Fibroblast of lung (primary cell): ENCODE data around the gene ZNF189. TPM values are rescaled to one million over a fixed set of nuclear protein-coding genes. Genes with fewer than 3 reads are reported as not detected.

Source experiments
- DNase-seq, 2 donors: peaks; one replicate each; pipeline versions ENCODE4 v3.0.0 to v3.0.0-alpha.2; 2010; ENCODE audit warnings: low read depth in 2 of 2
- H2AFZ ChIP-seq: 2 replicates; pipeline ENCODE4 v1.5.1; 2012; ENCODE audit warnings: low read length, control low read depth, inconsistent platforms
- H3K27ac ChIP-seq: 2 replicates; pipeline ENCODE4 v1.5.1; 2011; ENCODE audit warnings: low read length, control low read depth; ENCODE audit not compliant: insufficient read depth
- H3K27me3 ChIP-seq: 2 replicates; pipeline ENCODE4 v1.5.1; 2011; ENCODE audit warnings: mild to moderate bottlenecking, low read length; ENCODE audit not compliant: control insufficient read depth, insufficient read depth
- H3K36me3 ChIP-seq: 2 replicates; pipeline ENCODE4 v1.5.1; 2011; ENCODE audit warnings: low read length; ENCODE audit not compliant: control insufficient read depth, insufficient read depth
- H3K4me1 ChIP-seq: 2 replicates; pipeline ENCODE4 v1.5.1; 2011; ENCODE audit warnings: low read length; ENCODE audit not compliant: control insufficient read depth, insufficient read depth; ENCODE audit errors: extremely low read depth
- H3K4me2 ChIP-seq: 2 replicates; pipeline ENCODE4 v1.5.1; 2011; ENCODE audit warnings: low read length, control low read depth; ENCODE audit not compliant: insufficient read depth; ENCODE audit errors: extremely low read depth
- H3K4me3 ChIP-seq, 4 experiments: fragments of 200-600 bp in 1 of 4; sonication (generic) in 1 of 4; replicated peaks in 1 of 4; 2 replicates each; pipeline ENCODE4 v1.5.1; 2011 to 2016; ENCODE audit warnings: low read length in 4 of 4, low read depth in 3 of 4, mild to moderate bottlenecking in 3 of 4, control low read depth in 2 of 4, inconsistent platforms in 1 of 4, mixed read lengths in 1 of 4; ENCODE audit not compliant: insufficient read depth in 1 of 4; ENCODE audit errors: control extremely low read depth in 1 of 4
- H3K79me2 ChIP-seq: 2 replicates; pipeline ENCODE4 v1.5.1; 2012; ENCODE audit warnings: mild to moderate bottlenecking, low read length, inconsistent platforms; ENCODE audit not compliant: control insufficient read depth, insufficient read depth
- H3K9ac ChIP-seq: 2 replicates; pipeline ENCODE4 v1.5.1; 2011; ENCODE audit warnings: mild to moderate bottlenecking, low read length, control low read depth; ENCODE audit not compliant: insufficient read depth
- H3K9me3 ChIP-seq: 2 replicates; pipeline ENCODE4 v1.5.1; 2012; ENCODE audit warnings: low read depth, low read length; ENCODE audit not compliant: control insufficient read depth, insufficient read depth
- H4K20me1 ChIP-seq: 2 replicates; pipeline ENCODE4 v1.5.1; 2011; ENCODE audit warnings: low read length; ENCODE audit not compliant: control insufficient read depth, insufficient read depth; ENCODE audit errors: extremely low read depth
- EZH2 ChIP-seq: IDR thresholded peaks from 2 replicates; pipeline ENCODE4 v1.5.1; 2012; ENCODE audit warnings: low read length, control low read depth, mild to moderate bottlenecking; ENCODE audit errors: missing control alignments
- polyA plus RNA-seq, 2 donors: library from polyadenylated mRNA; depleted of rRNA in 1 of 2; stranded (reverse) in 1 of 2; unstranded in 1 of 2; fragments of >200 nt; gene quantifications; 2 replicates each; pipeline ENCODE4 v1.2.1, GENCODE V29; 2011 to 2012; ENCODE audit warnings: missing spikeins in 1 of 2
- total RNA-seq: library from RNA; depleted of rRNA; stranded (reverse); fragments of >200 nt; gene quantifications from 2 replicates; pipeline ENCODE4 v1.2.1, GENCODE V29; 2014
- TF ChIP-seq, protein P1 (sequence below), 2 donors: IDR thresholded peaks in 1 of 2; conservative IDR thresholded peaks in 1 of 2; 1 replicate in 1 of 2; 2 replicates in 1 of 2; pipeline ENCODE4 v1.5.1; 2011 to 2012; ENCODE audit warnings: low read length in 2 of 2, control low read depth in 1 of 2, inconsistent platforms in 1 of 2, low read depth in 1 of 2, mild to moderate bottlenecking in 1 of 2

ZNF189 gene
- total and polyA plus RNA-seq, 2 donors (not counting 1 experiment from before 2014, with no cell fraction given): 8.7 to 21.8 TPM

DNA sequence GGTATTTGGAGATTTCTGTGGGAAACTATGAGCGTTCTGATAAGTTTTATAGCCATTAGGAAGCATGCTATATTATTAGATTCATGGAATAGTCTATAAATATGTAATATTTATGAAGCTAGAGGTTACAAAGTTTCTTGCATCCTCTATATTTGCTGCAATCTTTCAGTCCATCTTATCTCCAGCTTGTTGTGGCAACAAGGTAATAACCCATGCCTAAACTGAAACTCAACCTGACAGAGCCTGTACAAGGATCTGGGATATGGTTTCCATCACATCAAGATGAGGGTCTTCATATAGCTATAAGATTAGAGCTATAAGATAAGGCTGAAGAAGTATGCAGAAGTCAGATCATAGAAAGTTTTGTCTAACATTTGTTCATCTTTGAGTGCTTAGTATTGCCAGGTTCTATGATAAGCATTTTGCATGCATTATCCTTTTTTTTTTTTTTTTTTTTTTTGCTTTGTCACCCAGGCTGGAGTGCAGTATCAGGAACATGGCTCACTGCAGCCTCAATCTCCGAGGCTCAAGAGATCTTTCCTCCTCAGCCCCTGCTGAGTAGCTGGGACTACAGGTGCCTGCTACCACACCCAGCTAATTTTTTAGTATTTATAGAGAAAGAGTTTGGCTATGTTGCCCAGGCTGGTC lies 28.6 kb upstream of the ZNF189 start:
- Histone ChIP-seq H3K79me2 (no peaks in the 10 kb centered on the region), H2AFZ (no peak overlapping the region), H3K36me3 (no peaks in the 10 kb centered on the region), H3K4me1 (no peaks in the 10 kb centered on the region), H3K27ac (no peak overlapping the region), H3K9me3 (no peaks in the 10 kb centered on the region), H3K9ac (no peak overlapping the region), H3K4me2 (no peak overlapping the region), H3K27me3 (no peaks in the 10 kb centered on the region), H4K20me1 (no peaks in the 10 kb centered on the region), H3K4me3 (no peak overlapping the region)
- TF ChIP-seq EZH2: no peak
- no peak for DNase-seq

DNA sequence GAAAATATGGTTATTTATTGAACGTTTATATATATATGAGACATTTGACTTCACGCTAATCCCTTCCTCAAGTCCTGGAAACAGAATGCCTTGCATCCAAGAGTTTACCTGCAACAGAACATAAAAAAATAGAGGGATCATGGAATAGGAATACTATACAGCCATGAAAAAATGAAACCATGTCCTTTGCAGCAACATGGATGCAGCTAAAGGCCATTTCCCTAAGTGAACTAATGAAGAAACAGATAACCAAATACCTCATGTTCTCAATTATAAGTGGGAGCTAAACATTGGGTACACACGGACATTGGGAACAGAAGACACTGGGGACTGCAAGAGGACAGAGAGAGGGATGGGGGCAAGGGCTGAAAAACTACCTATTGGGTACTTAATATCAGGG lies 26.8 kb upstream of the ZNF189 start:
- no peaks in the 10 kb centered on the region for H3K36me3 ChIP-seq
- no peak overlapping the region for H2AFZ ChIP-seq
- no peak overlapping the region for H3K4me3 ChIP-seq
- no peak for TF ChIP-seq EZH2
- TF ChIP-seq, protein P1, sequence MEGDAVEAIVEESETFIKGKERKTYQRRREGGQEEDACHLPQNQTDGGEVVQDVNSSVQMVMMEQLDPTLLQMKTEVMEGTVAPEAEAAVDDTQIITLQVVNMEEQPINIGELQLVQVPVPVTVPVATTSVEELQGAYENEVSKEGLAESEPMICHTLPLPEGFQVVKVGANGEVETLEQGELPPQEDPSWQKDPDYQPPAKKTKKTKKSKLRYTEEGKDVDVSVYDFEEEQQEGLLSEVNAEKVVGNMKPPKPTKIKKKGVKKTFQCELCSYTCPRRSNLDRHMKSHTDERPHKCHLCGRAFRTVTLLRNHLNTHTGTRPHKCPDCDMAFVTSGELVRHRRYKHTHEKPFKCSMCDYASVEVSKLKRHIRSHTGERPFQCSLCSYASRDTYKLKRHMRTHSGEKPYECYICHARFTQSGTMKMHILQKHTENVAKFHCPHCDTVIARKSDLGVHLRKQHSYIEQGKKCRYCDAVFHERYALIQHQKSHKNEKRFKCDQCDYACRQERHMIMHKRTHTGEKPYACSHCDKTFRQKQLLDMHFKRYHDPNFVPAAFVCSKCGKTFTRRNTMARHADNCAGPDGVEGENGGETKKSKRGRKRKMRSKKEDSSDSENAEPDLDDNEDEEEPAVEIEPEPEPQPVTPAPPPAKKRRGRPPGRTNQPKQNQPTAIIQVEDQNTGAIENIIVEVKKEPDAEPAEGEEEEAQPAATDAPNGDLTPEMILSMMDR (conservative IDR thresholded peaks at IDR 0.05 in 1 of 2, IDR thresholded peaks at IDR 0.05 in 1 of 2; ENCODE audit: low read depth in 1 of 2, low read length in 2 of 2): no peak
- no peak overlapping the region for H3K9ac ChIP-seq
- H3K4me1 ChIP-seq: no peaks in the 10 kb centered on the region
- no peaks in the 10 kb centered on the region for H3K27me3 ChIP-seq
- H3K4me2 ChIP-seq: no peak overlapping the region
- H3K9me3 ChIP-seq: no peaks in the 10 kb centered on the region
- H3K27ac ChIP-seq: no peak overlapping the region
- DNase-seq: no peak
- no peaks in the 10 kb centered on the region for H3K79me2 ChIP-seq
- H4K20me1 ChIP-seq: no peaks in the 10 kb centered on the region

DNA sequence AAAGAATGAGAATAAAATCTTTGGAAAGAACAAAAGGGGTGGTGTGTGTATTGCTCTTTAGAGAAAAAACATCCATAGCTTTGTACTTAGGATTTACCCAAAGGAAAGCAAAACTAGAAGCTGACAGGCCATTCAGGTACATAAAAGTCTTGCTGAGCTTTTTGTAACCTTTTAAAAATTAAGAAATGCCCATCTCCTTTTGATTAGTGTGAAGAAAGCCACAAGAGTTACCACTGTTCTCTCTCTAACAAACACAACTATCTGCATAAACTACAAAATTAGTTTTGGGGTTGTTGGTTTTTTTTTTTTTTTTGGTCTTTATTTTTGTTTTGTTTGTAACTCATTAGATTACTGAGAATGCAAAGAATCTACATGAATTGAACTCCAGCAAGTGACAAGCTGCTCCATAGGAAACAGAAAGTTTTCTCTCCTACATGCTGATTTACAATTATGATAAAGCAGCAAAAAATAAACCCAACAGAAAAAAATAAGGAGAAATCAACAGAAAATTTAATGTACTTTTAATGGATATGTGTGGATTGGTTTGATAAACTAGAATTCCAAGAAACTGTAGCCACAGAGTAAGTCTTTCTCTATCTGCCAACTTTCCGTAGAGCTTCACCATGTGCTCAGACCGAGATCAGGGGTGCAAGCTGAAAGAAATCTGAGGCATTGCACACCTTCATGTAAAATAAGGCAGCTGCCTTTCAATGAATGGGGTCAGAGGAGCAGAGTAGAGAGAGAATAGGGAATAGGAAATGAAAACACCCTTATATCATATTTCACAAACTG lies 26.1 kb upstream of the ZNF189 start:
- TF ChIP-seq, protein P1 (conservative IDR thresholded peaks at IDR 0.05 in 1 of 2, IDR thresholded peaks at IDR 0.05 in 1 of 2; ENCODE audit: low read depth in 1 of 2, low read length in 2 of 2): no peak
- TF ChIP-seq EZH2: no peak
- Histone ChIP-seq H3K9me3 (no peaks in the 10 kb centered on the region), H3K79me2 (no peaks in the 10 kb centered on the region), H3K36me3 (no peaks in the 10 kb centered on the region), H3K9ac (no peak overlapping the region), H3K4me3 (no peak overlapping the region), H4K20me1 (no peaks in the 10 kb centered on the region), H3K27ac (no peak overlapping the region), H3K27me3 (no peaks in the 10 kb centered on the region), H3K4me2 (no peak overlapping the region), H3K4me1 (no peaks in the 10 kb centered on the region), H2AFZ (no peak overlapping the region)
- DNase-seq: no peak
